Ovary (tissue), 3 donors: ENCODE data around the gene KRT35.

Experiments
- CTCF ChIP-seq, 3 donors: fragments of 450-650 bp in 2 of 3; fragments of 200-600 bp in 1 of 3; IDR thresholded peaks; one replicate each; pipeline versions ENCODE4 v1.5.1 to v1.8.0; 2016 to 2022; ENCODE audit warnings: antibody characterized with exemption in 3 of 3, mild to moderate bottlenecking in 1 of 3
- EP300 ChIP-seq: sonication (generic); formaldehyde crosslinking; IDR thresholded peaks from one replicate; pipeline ENCODE4 v1.6.1; 2017; ENCODE audit warnings: antibody characterized with exemption
- POLR2A ChIP-seq: fragments of 450-650 bp; IDR thresholded peaks from one replicate; pipeline ENCODE4 v1.6.1; 2017; ENCODE audit warnings: antibody characterized with exemption, mild to moderate bottlenecking, moderate library complexity
- donor health status: DM: no; HTN: no; CAD: no.

GRCh38 chr17:41451154-41451728 is 29.7 kb downstream of the KRT35 start:
- TF ChIP-seq CTCF (IDR thresholded peaks at IDR 0.05) (no peak), POLR2A (no peak), EP300 (no peak)
